Kidney (tissue), 14 donors: ENCODE results near the gene AGFG1. TPM values are rescaled to one million over a fixed set of nuclear protein-coding genes. Genes with fewer than 3 reads are reported as not detected.

Source experiments
- DNase-seq, 5 donors: peaks; one replicate each; pipeline ENCODE4 v3.0.0-alpha.2; 2013 to 2020
- FAIRE-seq: peaks from 2 replicates; lab custom pipeline; 2012; peaks lifted over from hg19 to GRCh38; lab: Jason Lieb, UNC
- H3K27ac ChIP-seq, 2 donors: one replicate each; pipeline ENCODE4 v1.7.0; 2013; ENCODE audit warnings: low read depth in 2 of 2, low read length in 2 of 2, inconsistent platforms in 1 of 2
- H3K27me3 ChIP-seq: one replicate; pipeline ENCODE4 v1.7.1; 2013; ENCODE audit warnings: low read length, inconsistent platforms; ENCODE audit not compliant: control insufficient read depth, insufficient read depth
- H3K36me3 ChIP-seq, 3 donors: one replicate each; pipeline versions ENCODE4 v1.7.0 to v1.7.1; 2013; ENCODE audit warnings: low read length in 3 of 3, control low read depth in 1 of 3, inconsistent platforms in 1 of 3; ENCODE audit not compliant: insufficient read depth in 3 of 3, control insufficient read depth in 2 of 3
- H3K4me1 ChIP-seq, 3 donors: one replicate each; pipeline versions ENCODE4 v1.7.0 to v1.7.1; 2013; ENCODE audit warnings: low read length in 3 of 3, inconsistent platforms in 1 of 3, low read depth in 1 of 3; ENCODE audit not compliant: control insufficient read depth in 2 of 3, insufficient read depth in 2 of 3
- H3K4me3 ChIP-seq, 3 donors: one replicate each; pipeline versions ENCODE4 v1.7.0 to v1.8.1; 2013; ENCODE audit warnings: low read length in 3 of 3, control low read depth in 1 of 3, inconsistent platforms in 1 of 3
- H3K9ac ChIP-seq, 3 donors: one replicate each; pipeline versions ENCODE4 v1.7.0 to v1.7.1; 2013; ENCODE audit warnings: low read length in 3 of 3, control low read depth in 1 of 3, inconsistent platforms in 1 of 3
- H3K9me3 ChIP-seq, 3 donors: one replicate each; pipeline versions ENCODE4 v1.7.0 to v1.7.1; 2013; ENCODE audit warnings: low read length in 3 of 3, control low read depth in 1 of 3, inconsistent platforms in 1 of 3; ENCODE audit not compliant: control insufficient read depth in 2 of 3, insufficient read depth in 1 of 3
- CTCF ChIP-seq: IDR thresholded peaks from 3 replicates; pipeline ENCODE4 v1.5.1; 2012; ENCODE audit warnings: mild to moderate bottlenecking, moderate library complexity, borderline replicate concordance; ENCODE audit not compliant: insufficient read depth; ENCODE audit errors: extremely low read depth
- intact Hi-C: fragments of 100-400 bp; cut with DNase I; formaldehyde crosslinking; loops from one replicate; pipeline ENCODE4 v1.11.1; 2022
- polyA plus RNA-seq: library from polyadenylated mRNA; stranded (reverse); fragments of 350-450 nt; fragmentation: Illumina TruSeq; extraction: RNeasy Lipid Tissue Mini Kit (QIAGEN cat#74804); gene quantifications from one replicate; pipeline ENCODE4 v1.2.3, GENCODE V29; 2014; ENCODE audit warnings: low read depth, low replicate concordance; ENCODE audit not compliant: insufficient read depth
- total RNA-seq: library from RNA; stranded (reverse); fragmentation: NEBNext Ultra II Directional; extraction: Animal tissue kit (Norgen Biotek cat#: 25700); gene quantifications from one replicate; pipeline ENCODE4 v1.2.1, GENCODE V29; 2021
- donor health status: control.
- donor health status: control.
- donor health status: control.
- donor health status: control.
- donor health status: control.
- donor health status: DM: yes; HTN: yes; CAD: no.
- donor health status: Normal renal cell carcinoma (clear cell type).

The AGFG1 gene
- total and polyA plus RNA-seq, 2 donors from 2014 or later: 36.6 to 98.9 TPM

GRCh38 chr2:227464361-227464760 is 7.6 kb upstream of the AGFG1 start:
- H3K27ac ChIP-seq: no peak overlapping the region
- DNase-seq (no peak), FAIRE-seq (no peak)
- H3K9me3 ChIP-seq: no peaks in the 10 kb centered on the region
- H3K36me3 ChIP-seq: no peaks in the 10 kb centered on the region
- H3K4me3 ChIP-seq: no peak overlapping the region
- intact Hi-C loops: no loop called here
- no peak for TF ChIP-seq CTCF
- no peaks in the 10 kb centered on the region for H3K27me3 ChIP-seq
- no peaks in the 10 kb centered on the region for H3K4me1 ChIP-seq
- H3K9ac ChIP-seq: no peak overlapping the region

- intact Hi-C loops: no loop called here
- DNase-seq (no peak), FAIRE-seq (no peak)
- no peak overlapping the region for H3K4me3 ChIP-seq
- no peak for TF ChIP-seq CTCF
- H3K36me3 ChIP-seq: no peaks in the 10 kb centered on the region
- no peaks in the 10 kb centered on the region for H3K9me3 ChIP-seq
- no peak overlapping the region for H3K9ac ChIP-seq
- no peaks in the 10 kb centered on the region for H3K27me3 ChIP-seq
- no peak overlapping the region for H3K27ac ChIP-seq
- no peaks in the 10 kb centered on the region for H3K4me1 ChIP-seq
These were observed 7.1 kb upstream of the AGFG1 start for GRCh38 chr2:227464851-227465250.

GRCh38 chr2:227466887-227467600 is 4.9 kb upstream of the AGFG1 start:
- H3K9ac ChIP-seq: no peak overlapping the region
- no peak overlapping the region for H3K27ac ChIP-seq
- no peaks in the 10 kb centered on the region for H3K9me3 ChIP-seq
- H3K27me3 ChIP-seq: no peaks in the 10 kb centered on the region
- intact Hi-C loops: no loop called here
- FAIRE-seq (no peak), DNase-seq (no peak)
- H3K36me3 ChIP-seq: no peaks in the 10 kb centered on the region
- H3K4me1 ChIP-seq: peaks cover 0 to 2% (median 0%) of the 10 kb centered on the region in 3 donors
- TF ChIP-seq CTCF: no peak
- H3K4me3 ChIP-seq: no peak overlapping the region
